Muscle of arm (tissue), 14 donors: ENCODE measurements around the gene HRH2. TPM values are rescaled to one million over a fixed set of nuclear protein-coding genes. Genes with fewer than 3 reads are reported as not detected.
"Not testable (repeated sequence)": the region's sequence is repeated elsewhere in the genome, so short reads cannot be mapped to it uniquely, and the experiment has no call there.

Experiments used
- DNase-seq: peaks from one replicate; pipeline ENCODE4 v3.0.0-alpha.2; 2013
- long read RNA-seq, 11 donors: transcript quantifications; one replicate each; lab custom pipeline, GENCODE V29; 2026
- polyA plus RNA-seq, 12 donors: library from polyadenylated mRNA; unstranded; fragments of 120-200 nt; gene quantifications; one replicate each; pipeline ENCODE4 v1.2.1, GENCODE V29; 2013; ENCODE audit not compliant: insufficient read length in 12 of 12

HRH2 gene, protein sequence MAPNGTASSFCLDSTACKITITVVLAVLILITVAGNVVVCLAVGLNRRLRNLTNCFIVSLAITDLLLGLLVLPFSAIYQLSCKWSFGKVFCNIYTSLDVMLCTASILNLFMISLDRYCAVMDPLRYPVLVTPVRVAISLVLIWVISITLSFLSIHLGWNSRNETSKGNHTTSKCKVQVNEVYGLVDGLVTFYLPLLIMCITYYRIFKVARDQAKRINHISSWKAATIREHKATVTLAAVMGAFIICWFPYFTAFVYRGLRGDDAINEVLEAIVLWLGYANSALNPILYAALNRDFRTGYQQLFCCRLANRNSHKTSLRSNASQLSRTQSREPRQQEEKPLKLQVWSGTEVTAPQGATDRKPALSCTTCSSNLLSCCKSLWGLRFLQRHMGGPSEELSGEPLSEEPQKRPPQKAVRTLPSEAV
- polyA plus RNA-seq, result 1 to 10 TPM in 3 of 12 donors, under 1 TPM in 7, not detected in 2; 0.67 to 2.9 (median 0.95) TPM
- long read RNA-seq, donor 1, result 0 reads
- long read RNA-seq, donor 2, result 0 reads
- long read RNA-seq, donor 3, result 0 reads
- long read RNA-seq, donor 4, result 0 reads
- long read RNA-seq, donor 5, result 0 reads
- long read RNA-seq, donor 6, result 0 reads
- long read RNA-seq, donor 7, result 0 reads
- long read RNA-seq, donor 8, result 0 reads
- long read RNA-seq, donor 9, result 0 reads
- long read RNA-seq, donor 10, result 0 reads
- long read RNA-seq, donor 11, result 0 reads

GRCh38 chr5:175657593-175658271 lies at the start of gene HRH2:
Gene HRH2, plus strand, starts transcription at chr5:175658071. Its CDS starts 25,163 bp downstream, at chr5:175683234.
- DNase-seq, result peak; percentile 27

DNA sequence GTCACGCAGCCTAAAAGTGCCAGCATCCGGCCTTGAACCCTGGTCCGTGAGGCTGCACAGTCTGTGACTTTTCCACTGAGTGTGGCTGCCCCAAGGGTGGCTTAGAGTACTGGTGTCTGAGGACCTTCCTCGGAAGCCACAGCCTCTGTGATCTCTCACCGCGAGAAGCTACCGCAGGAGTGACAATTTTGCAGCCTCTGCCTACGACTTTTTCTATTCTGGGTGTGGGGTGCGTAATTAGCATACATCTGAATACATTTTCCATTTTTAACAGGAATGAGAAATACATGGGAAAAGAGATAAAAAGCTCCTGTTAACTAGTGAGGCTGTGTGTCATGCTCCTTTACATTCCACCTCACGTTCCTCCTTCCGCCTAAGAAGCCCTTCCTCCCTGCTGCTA lies 48.3 kb upstream of the HRH2 start:
- no peak for DNase-seq

DNA sequence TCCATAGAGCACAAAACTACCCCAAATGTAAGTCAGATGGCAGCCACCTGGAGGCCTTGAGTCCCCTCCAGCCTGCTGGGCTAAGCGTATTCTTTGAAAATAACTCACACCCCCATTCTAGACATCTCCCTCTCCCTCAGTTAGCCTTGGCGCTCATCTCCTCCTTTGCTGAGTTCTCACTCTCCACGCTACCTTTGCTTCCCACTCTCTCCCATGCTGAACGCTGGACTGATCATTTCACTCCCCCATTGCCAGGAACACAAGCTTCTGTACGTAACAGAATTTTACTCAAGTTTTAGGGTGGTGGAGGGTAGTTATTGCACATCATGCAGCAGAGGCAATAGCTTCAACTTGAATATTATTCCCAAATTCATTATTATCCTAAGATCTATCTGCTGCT lies 47.5 kb upstream of the HRH2 start:
- no peak for DNase-seq

- DNase-seq, result no peak
Observed at GRCh38 chr5:175610898-175611297, 47.0 kb upstream of the HRH2 start.

DNA sequence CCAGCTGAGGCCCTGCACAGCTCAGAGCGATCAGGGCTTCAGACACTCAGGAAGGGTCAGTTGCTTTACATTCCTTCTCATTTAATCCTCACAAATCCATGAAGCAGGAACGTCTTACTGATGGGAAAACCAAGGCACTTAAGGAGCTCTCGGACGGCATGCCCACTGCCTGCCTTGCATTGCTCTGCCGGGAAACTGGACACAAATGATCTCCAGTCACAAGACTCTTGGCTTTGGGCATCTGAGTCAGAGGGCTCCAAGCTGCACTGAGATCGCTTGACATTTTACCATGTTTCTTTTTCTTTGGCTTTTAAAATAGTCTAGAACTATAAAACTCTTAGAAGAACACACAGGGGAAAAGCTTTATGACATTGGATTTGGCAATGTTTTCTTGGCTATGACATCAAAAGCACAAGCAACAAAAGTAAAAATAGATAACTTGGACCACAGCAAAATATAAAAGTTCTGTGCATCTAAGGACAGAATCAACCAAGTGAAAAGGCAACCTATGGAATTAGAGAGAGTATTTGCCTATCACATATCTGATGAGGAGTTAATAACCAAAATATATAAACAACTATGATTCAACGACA lies 43.6 kb upstream of the HRH2 start:
- no peak for DNase-seq

GRCh38 chr5:175614861-175615260 lies 43.0 kb upstream of the HRH2 start:
- no peak for DNase-seq

- DNase-seq, result no peak
Observed at GRCh38 chr5:175616083-175616482, 41.8 kb upstream of the HRH2 start.

DNA sequence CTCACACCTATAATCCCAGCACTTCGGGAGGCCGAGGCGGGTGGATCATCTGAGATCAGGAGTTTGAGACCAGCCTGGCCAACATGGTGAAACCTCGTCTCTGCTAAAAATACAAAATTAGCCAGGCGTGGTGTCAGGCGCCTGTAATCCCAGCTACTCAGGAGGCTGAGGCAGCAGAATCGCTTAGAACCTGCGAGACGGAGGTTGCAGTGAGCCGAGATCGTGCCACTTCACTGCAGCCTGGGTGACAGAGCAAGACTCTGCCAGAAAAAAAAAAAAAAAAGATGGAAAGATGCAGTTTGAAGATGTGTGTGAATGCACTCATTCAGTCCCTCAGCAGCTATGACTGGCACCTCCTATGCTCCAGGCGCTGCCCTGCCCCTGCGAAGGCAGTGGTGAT lies 41.3 kb upstream of the HRH2 start:
- DNase-seq, result not testable (repeated sequence)

DNA sequence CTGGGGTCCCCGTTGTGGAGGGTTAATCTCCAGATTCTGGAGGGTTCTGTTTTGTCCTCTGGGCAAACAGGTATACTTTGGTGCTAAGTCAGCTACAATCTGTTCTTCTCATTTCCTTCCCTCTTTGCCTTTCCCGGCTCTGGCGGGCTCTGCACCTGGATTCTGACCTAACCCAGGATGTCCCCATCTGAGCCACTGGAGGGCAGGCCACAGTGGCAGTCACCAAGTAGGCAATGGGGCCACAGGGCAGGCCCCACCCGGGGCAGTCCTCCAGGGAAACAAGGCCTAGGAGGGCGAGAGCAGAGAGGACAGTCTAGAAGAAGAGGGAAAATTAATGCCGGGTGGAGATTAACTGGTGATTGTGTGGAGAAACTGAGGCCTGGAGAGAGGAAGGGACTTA lies 40.4 kb upstream of the HRH2 start:
- no peak for DNase-seq

DNA sequence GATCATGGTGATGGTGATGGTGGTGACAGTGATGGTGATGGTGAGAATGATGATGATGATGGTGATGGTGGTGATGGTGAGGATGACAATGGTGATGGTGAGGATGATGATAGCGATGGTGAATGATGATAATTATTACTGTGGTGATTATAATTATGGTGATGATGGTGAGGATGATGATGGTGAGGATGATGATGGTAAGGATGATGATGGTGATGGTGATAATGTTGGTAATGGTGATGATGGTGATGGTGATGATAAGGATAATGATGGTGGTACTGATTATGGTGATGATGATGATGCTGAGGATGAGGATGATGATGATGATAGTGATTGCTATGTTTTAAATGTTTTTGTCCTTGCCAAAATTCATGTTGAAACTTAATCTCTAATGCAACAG lies 37.3 kb upstream of the HRH2 start:
- DNase-seq, result no peak

GRCh38 chr5:175621971-175622370 lies 35.9 kb upstream of the HRH2 start:
- DNase-seq, result no peak

- no peak for DNase-seq
Observed at GRCh38 chr5:175623088-175623487, 34.8 kb upstream of the HRH2 start.

DNA sequence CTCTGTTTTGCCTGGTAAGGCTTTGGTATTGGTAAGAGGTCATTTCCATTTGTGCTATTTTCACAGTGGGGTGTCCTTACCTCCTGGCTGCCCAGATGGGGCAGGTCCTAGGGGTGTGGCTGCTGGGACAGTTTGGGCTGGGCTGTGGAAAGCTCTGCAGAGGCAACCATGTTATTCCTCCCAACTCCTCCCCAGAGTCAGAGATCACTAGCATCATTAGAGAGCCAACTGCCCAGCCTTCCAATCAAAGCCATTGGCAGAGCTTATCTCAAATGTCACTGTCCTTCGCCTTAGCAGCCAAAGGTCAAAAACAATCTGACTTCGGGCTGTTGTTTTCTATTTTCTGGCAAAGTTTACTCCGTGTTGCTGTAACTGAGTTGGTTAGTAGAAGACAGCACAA lies 33.6 kb upstream of the HRH2 start:
- DNase-seq, result no peak

- no peak for DNase-seq
Observed at GRCh38 chr5:175627005-175627404, 30.9 kb upstream of the HRH2 start.

- DNase-seq, result no peak
Observed at GRCh38 chr5:175627739-175628138, 30.1 kb upstream of the HRH2 start.

- no peak for DNase-seq
Observed at GRCh38 chr5:175628668-175629067, 29.2 kb upstream of the HRH2 start.

DNA sequence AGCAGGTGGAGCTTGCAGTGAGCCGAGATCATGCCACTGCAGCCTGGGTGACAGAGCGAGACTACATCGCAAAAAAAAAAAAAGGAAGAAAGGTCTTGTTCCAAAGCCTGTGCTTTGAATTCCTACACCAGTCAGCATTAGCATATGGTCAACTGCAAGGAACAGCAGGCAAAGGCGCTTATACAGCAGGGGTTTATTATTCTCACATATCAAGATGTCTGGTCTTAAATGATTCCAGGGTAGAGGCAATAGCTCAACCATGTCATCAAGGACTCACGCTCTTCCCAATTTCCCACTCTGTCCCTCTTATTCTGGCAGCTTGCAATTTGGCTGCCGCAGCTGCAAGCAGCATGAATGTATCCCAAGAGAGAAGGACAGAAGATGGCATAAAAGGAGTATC lies 28.6 kb upstream of the HRH2 start:
- no peak for DNase-seq

GRCh38 chr5:175629793-175630192 lies 28.1 kb upstream of the HRH2 start:
- DNase-seq, result no peak

DNA sequence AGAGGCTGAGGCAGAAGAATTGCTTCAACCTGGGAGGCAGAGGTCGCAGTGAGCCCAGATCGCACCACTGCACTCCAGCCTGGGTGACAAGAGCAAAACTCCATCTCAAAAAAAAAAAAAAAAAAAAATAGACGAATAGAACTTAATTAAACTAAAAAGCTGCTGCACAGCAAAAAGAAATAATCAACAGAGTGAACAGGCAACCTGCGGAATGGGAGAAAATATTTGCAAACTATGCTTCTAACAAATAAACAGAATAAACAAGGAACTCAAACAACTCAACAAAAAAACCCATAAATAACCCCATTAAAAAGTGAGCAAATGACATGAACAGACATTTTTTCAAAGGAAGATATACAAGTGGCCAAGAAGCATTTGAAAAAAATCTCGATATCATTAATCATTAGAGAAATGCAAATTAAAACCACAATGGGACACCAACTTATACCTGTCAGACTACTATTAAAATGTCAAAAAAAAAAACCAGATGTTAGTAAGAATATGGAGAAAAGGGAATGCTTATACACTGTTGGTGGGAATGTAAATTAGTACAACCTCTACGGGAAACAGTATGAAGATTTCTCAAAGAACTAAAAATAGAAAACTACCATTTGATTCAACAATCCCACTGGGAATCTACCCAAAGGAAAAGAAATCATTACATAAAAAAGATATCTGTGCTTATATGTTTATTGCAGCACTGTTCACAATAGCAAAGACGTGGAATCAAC lies 21.9 kb upstream of the HRH2 start:
- DNase-seq, result no peak

GRCh38 chr5:175638305-175638704 lies 19.6 kb upstream of the HRH2 start:
- no peak for DNase-seq

DNA sequence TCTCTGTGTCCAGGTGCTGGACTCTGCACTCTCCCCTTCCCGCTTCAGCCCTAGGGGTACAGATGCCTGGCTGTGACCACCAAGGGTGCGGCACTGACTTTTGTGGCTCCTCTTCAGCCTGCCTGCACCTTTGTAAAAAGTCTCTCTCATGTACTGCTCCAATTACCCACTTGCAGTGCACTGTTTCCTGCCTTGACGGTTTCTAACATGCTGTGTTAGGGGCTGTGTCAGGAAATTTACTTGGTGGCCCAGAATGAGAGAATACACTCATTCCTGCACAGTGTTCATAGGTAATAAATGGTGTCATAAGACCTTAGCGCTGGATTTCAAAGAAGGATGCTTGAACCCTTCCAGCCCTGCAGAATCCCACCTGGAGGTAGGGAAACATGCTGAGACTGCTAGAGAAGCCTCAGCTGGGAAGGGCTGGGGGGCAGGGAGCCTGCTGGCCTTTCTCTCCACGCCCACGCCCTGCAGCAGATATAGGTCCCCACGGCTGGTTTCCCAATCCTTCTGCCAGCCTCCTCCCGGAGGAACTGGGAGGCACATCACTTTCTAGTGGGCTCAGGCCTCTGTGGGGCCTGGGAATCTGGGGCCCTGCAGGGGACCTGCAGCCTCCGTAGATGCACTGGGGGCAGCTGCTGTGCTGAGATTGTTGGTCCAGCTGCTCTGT lies 17.6 kb upstream of the HRH2 start:
- DNase-seq, result no peak
